Right cardiac atrium (tissue), 5 donors: ENCODE data around the gene CDKN2AIP. TPM values are rescaled to one million over a fixed set of nuclear protein-coding genes. Genes with fewer than 3 reads are reported as not detected.
A peak's percentile ranks its signal among the peaks of the same experiment; 100 is the strongest.

ENCODE experiments used
- ATAC-seq, 2 donors: fragments of 200-7000 bp; cut with Tn5 transposase; one replicate each; pipeline versions ENCODE4 v1.8.0 to v1.9.1; 2020; ENCODE audit warnings: moderate library complexity in 2 of 2, mild to moderate bottlenecking in 1 of 2
- DNase-seq, 3 donors: peaks; one replicate each; pipeline ENCODE4 v3.0.0-alpha.2; 2020
- H3K27ac ChIP-seq: one replicate; pipeline ENCODE4 v1.5.1; 2013; ENCODE audit warnings: mild to moderate bottlenecking, low read length, control low read depth, moderate library complexity
- H3K27me3 ChIP-seq: one replicate; pipeline ENCODE4 v1.6.1; 2013; ENCODE audit not compliant: control insufficient read depth, insufficient read depth
- H3K4me1 ChIP-seq: one replicate; pipeline ENCODE4 v1.6.1; 2013; ENCODE audit warnings: low read length; ENCODE audit not compliant: control insufficient read depth, insufficient read depth
- H3K4me3 ChIP-seq: one replicate; pipeline ENCODE4 v1.5.1; 2013; ENCODE audit warnings: low read length, control low read depth
- H3K9me3 ChIP-seq: one replicate; pipeline ENCODE4 v1.6.1; 2013; ENCODE audit warnings: low read length; ENCODE audit not compliant: control insufficient read depth
- WGBS: extraction: QIAGEN DNeasy Blood & Tissue Kit; methylation state at CpG from one replicate; pipeline ENCODE4 v1.1.7; 2013; 5-methylcytosine and 5-hydroxymethylcytosine counted together
- intact Hi-C, 4 donors: fragments of 100-400 bp; cut with DNase I; formaldehyde crosslinking; loops; one replicate each; pipeline versions ENCODE4 v1.11.0 to v1.14.0; 2022 to 2023
- polyA plus RNA-seq: library from polyadenylated mRNA; stranded (reverse); fragments of 200-250 nt; gene quantifications from one replicate; pipeline ENCODE4 v1.2.3, GENCODE V29; 2013
- total RNA-seq, 4 donors: library from RNA; stranded (reverse); fragmentation: NEBNext Ultra II Directional; extraction: Animal tissue kit (Norgen Biotek cat#: 25700); gene quantifications; one replicate each; pipeline ENCODE4 v1.2.1, GENCODE V29; 2021
- donor health status: healthy with polysubstance abuse.
- donor health status: DM: no; HTN: yes; CAD: no.
- donor health status: DM: no; HTN: no; CAD: no.
- donor health status: DM: no; HTN: yes; CAD: no; lungs with severe emphysema.
- donor health status: DM: yes; HTN: yes; CAD: no.

The CDKN2AIP gene
- total and polyA plus RNA-seq, 5 donors = 8.7 to 13.1 (median 11.4) TPM

GRCh38 chr4:183434264-183434663, 10.2 kb upstream of the CDKN2AIP start:
- Histone ChIP-seq H3K27me3 (no peaks in the 10 kb centered on the region), H3K4me1 (no peaks in the 10 kb centered on the region), H3K4me3 (no peak overlapping the region), H3K27ac (no peak overlapping the region), H3K9me3 (no peaks in the 10 kb centered on the region)
- WGBS = 90% methylated on average over 15 of the region's 15 CpGs
- intact Hi-C loops = no loop called here
- DNase-seq (no peak), ATAC-seq (no peak)

GRCh38 chr4:183434666-183435190, 9.7 kb upstream of the CDKN2AIP start:
- WGBS = 59% methylated on average over 5 of the region's 5 CpGs

GRCh38 chr4:183435803-183436202, 8.6 kb upstream of the CDKN2AIP start:
- intact Hi-C loops = no loop called here
- Histone ChIP-seq H3K4me3 (no peak overlapping the region), H3K4me1 (no peaks in the 10 kb centered on the region), H3K9me3 (no peaks in the 10 kb centered on the region), H3K27me3 (no peaks in the 10 kb centered on the region), H3K27ac (no peak overlapping the region)
- ATAC-seq (no peak), DNase-seq (no peak)
- 68% methylated on average over 5 of the region's 5 CpGs for WGBS

More at GRCh38 chr4:183434666-183435190, 9.7 kb upstream of the CDKN2AIP start:
- H3K9me3 ChIP-seq = no peaks in the 10 kb centered on the region
- intact Hi-C loops = no loop called here
- H3K4me3 ChIP-seq = no peak overlapping the region
- H3K4me1 ChIP-seq = no peaks in the 10 kb centered on the region
- DNase-seq (no peak), ATAC-seq (no peak)
- no peaks in the 10 kb centered on the region for H3K27me3 ChIP-seq
- no peak overlapping the region for H3K27ac ChIP-seq

GRCh38 chr4:183436417-183436816, 8.0 kb upstream of the CDKN2AIP start:
- DNase-seq = no peak
- no peaks in the 10 kb centered on the region for H3K27me3 ChIP-seq
- no peaks in the 10 kb centered on the region for H3K9me3 ChIP-seq
- ATAC-seq = peak; percentile 52 to 59
- H3K27ac ChIP-seq = no peak overlapping the region
- H3K4me1 ChIP-seq = no peaks in the 10 kb centered on the region
- intact Hi-C loops = no loop called here
- H3K4me3 ChIP-seq = no peak overlapping the region
- WGBS = 75% methylated on average over 6 of the region's 6 CpGs

- ATAC-seq = no peak
- Histone ChIP-seq H3K27me3 (no peaks in the 10 kb centered on the region), H3K27ac (no peak overlapping the region), H3K4me1 (no peaks in the 10 kb centered on the region), H3K4me3 (no peak overlapping the region), H3K9me3 (no peaks in the 10 kb centered on the region)
- intact Hi-C loops = no loop called here
- DNase-seq = no peak
- WGBS = 93% methylated on average over 1 of the region's 1 CpG
Measured at GRCh38 chr4:183437452-183437851, 7.0 kb upstream of the CDKN2AIP start.

GRCh38 chr4:183438458-183439113, 5.8 kb upstream of the CDKN2AIP start:
- Histone ChIP-seq H3K27me3 (no peaks in the 10 kb centered on the region), H3K9me3 (no peaks in the 10 kb centered on the region), H3K27ac (no peak overlapping the region), H3K4me3 (no peak overlapping the region), H3K4me1 (no peaks in the 10 kb centered on the region)
- 76% methylated on average over 7 of the region's 7 CpGs for WGBS
- DNase-seq = no peak
- ATAC-seq = no peak
- intact Hi-C loops = no loop called here

- DNase-seq (no peak), ATAC-seq (no peak)
- intact Hi-C loops = no loop called here
- no peaks in the 10 kb centered on the region for H3K27me3 ChIP-seq
- H3K9me3 ChIP-seq = no peaks in the 10 kb centered on the region
- H3K4me3 ChIP-seq = no peak overlapping the region
- H3K27ac ChIP-seq = no peak overlapping the region
- peaks cover 3% of the 10 kb centered on the region for H3K4me1 ChIP-seq
- 87% methylated on average over 1 of the region's 1 CpG for WGBS
Measured at GRCh38 chr4:183441276-183441675, 3.2 kb upstream of the CDKN2AIP start.

- no peaks in the 10 kb centered on the region for H3K9me3 ChIP-seq
- peak overlapping the region; percentile 99 for H3K27ac ChIP-seq
- DNase-seq (no peak), ATAC-seq (no peak)
- peaks cover 3% of the 10 kb centered on the region for H3K4me1 ChIP-seq
- H3K27me3 ChIP-seq = no peaks in the 10 kb centered on the region
- WGBS = 1% methylated on average over 30 of the region's 30 CpGs
- intact Hi-C loops = no loop called here
- peak overlapping the region; percentile 71 for H3K4me3 ChIP-seq
Measured at GRCh38 chr4:183443655-183444213, 702 bp upstream of the CDKN2AIP start.

- Histone ChIP-seq H3K4me3 (peak overlapping the region; percentile 71), H3K9me3 (no peaks in the 10 kb centered on the region), H3K4me1 (peaks cover 3% of the 10 kb centered on the region), H3K27me3 (no peaks in the 10 kb centered on the region), H3K27ac (peak overlapping the region; percentile 73)
- DNase-seq (peak; percentile 43 to 80 (median 78)), ATAC-seq (peak; percentile 23 to 28)
- WGBS = 0% methylated on average over 26 of the region's 26 CpGs
- intact Hi-C loops = no loop called here
Measured at GRCh38 chr4:183445097-183445428, 627 bp downstream of the CDKN2AIP start.

GRCh38 chr4:183447646-183448045, 3.2 kb downstream of the CDKN2AIP start:
- no peaks in the 10 kb centered on the region for H3K27me3 ChIP-seq
- WGBS = 93% methylated on average over 5 of the region's 5 CpGs
- no peak overlapping the region for H3K4me3 ChIP-seq
- no peak for ATAC-seq
- H3K27ac ChIP-seq = no peak overlapping the region
- intact Hi-C loops = no loop called here
- H3K9me3 ChIP-seq = no peaks in the 10 kb centered on the region
- peaks cover 3% of the 10 kb centered on the region for H3K4me1 ChIP-seq
- no peak for DNase-seq

GRCh38 chr4:183448436-183448835, 4.0 kb downstream of the CDKN2AIP start:
- ATAC-seq = no peak
- Histone ChIP-seq H3K27me3 (no peaks in the 10 kb centered on the region), H3K4me1 (peaks cover 3% of the 10 kb centered on the region), H3K27ac (no peak overlapping the region), H3K9me3 (no peaks in the 10 kb centered on the region), H3K4me3 (no peak overlapping the region)
- intact Hi-C loops = no loop called here
- DNase-seq = no peak
- 73% methylated on average over 3 of the region's 3 CpGs for WGBS
